Endometrial microvascular endothelial cells (primary cell): ENCODE measurements around the gene ARHGAP26. TPM values are rescaled to one million over a fixed set of nuclear protein-coding genes. Genes with fewer than 3 reads are reported as not detected.

Source experiments
- in situ Hi-C: cut with HindIII; loops from 2 replicates; pipeline ENCODE4 v1.10.0; 2017; ENCODE audit warnings: low sequenced_read_pairs, low pct_unique_long_range_greater_than_20kb; ENCODE audit errors: inconsistent ontology term
- total RNA-seq: library from RNA; depleted of rRNA; stranded (reverse); fragments of >200 nt; gene quantifications from one replicate; pipeline ENCODE4 v1.2.3, GENCODE V29; 2015; ENCODE audit errors: inconsistent ontology term

ARHGAP26 gene
- total RNA-seq, 1 donor from 2014 or later = 20.4 TPM

DNA sequence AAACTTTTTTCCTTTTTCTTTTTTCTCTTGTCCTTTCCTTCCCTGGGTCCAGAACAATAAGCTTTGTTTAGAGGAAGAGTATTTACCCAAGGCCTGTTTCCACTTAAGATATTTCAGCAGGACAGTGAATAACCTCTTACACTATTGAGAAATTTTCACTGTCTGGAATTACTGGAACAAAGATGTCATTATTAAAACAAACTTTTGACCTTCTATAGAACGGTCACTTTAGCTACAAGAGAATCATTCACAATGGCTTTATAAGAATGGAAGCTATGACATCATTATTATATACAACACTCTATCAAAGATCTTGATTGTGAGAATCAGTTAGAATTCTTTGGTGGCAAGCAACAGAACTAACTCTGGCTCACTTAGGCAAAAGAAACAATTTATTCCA is 22.0 kb upstream of the ARHGAP26 start:
- in situ Hi-C loops = no loop called here

DNA sequence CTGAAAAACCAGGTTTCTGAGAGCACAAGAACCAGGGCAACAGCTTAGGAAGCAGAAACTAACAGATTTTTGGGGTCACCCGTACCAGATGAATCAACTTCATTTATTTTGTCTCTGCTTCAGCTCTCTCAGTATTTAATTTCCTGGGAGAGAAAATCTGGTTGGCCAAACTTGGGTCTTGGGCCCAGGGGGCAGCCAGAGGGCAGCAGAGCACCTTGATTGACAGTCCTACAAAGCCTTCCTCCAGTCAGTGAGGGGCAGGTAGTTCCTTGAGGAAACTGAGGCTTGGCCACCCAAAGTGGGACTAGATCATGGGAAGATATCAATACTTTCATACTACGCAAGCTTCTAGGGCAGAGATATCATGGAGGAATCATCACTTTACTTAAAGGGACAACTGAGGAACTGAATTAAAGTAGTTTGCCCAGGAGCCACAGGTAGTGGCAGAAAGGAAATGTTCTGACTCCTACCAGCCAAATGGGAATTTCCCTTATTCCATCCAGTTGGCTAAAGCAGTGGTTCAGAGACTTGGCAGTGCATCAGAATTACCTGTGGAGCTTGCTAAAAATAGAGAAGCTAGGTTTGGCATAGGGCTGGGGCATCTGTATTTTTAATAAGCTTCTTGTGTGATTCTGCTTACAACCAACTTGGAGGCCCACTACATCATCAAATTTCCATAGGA is 21.5 kb upstream of the ARHGAP26 start:
- in situ Hi-C loops = no loop called here

DNA sequence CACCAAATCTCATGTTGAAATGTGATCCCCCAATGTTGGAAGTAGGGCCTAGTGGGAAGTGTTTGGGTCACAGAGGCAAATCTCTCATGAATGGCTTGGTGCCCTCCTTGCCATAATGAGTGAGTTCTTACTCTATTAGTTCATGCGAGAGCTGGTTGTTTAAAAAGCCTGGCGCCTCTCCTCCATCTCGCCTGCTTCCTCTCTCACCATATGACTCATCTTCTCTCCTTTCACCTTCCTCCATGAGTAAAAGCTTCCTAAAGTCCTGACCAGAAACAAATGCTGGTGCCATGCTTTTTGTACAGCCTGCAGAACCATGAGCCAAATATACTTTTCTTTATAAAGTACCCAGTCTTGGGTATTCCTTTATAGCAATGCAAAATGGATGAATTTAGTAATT is 20.9 kb upstream of the ARHGAP26 start:
- in situ Hi-C loops = no loop called here

DNA sequence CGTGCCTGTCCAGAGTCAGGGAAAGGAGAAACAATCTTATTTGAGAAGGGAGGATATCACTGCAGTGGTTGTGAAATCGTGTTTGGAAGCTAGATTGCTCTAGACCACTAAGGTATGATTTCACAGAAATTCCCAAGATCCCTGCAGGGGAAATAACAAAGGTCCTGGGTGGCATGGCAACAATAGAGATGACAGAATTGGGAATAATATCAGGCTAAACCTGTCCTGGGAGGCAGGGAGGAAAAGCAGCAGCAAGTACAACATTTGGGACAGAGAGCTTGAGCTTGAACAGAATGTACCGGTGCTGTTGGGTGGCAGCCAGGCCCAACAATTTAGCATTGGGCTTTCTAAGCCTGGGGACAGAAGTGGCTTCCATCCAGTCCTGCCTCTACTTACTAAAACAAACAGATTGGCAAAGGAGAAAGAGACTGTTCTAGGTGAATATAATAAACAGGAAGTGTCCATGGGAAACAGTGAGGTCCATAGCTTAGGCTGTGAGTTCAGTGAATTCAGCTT is 17.0 kb upstream of the ARHGAP26 start:
- in situ Hi-C loops = no loop called here

DNA sequence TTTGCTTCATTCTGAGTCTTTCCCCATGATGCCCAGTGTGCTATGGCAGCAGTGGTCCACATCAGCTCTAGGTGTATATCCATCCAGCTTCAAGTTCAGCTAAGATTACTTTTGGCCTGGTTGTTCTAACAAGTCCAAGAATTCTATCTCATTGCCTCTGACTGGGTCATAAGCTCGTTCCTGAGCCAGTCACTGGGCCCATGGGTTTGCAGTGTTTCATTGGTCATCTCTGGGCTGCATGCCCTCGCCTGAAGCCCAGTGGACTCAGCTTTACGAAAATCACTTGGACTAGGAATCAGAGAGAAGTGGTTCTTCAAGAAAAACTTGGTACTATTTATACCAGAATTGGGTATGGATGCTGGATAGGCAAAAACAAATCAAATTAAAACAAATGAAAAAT is 16.1 kb upstream of the ARHGAP26 start:
- in situ Hi-C loops = no loop called here

DNA sequence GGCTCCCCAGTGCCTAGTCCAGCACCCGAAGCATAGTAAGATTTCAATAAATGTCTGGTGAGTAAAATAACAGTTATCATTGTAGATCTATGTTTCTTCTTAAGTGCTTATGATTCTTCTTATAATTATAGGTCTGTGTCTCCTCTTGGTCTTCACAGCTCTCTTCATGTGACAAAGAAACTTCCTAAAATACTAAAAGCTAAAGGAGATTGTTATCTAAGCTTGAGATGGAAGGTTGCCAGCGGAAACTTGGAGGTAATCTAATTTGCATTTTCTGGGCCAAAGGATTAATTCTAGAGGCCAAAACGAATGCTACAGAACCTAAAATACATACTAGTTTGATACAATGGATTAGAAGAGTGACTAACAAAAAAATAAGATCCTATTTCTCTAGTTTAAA is 13.6 kb upstream of the ARHGAP26 start:
- in situ Hi-C loops = no loop called here

DNA sequence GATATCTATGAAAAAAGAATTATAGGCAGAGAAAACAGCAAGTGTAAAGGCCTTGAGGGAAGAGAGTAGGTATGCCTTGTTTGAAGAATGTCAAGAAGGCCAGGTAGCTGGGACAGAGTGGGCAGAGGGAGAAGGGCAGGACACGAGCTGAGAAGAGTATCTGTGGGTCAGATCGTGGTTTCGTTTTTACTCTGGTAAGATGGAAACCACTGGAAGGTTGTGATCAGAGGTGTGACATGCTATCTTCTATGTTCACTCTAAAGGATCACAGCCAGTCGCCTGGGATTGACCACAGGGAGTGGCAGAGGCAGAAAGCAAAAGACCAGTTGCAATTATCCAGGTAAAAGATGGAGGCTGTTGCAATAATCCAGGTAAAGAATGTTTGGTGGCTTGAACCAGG is 12.6 kb upstream of the ARHGAP26 start:
- in situ Hi-C loops = no loop called here

DNA sequence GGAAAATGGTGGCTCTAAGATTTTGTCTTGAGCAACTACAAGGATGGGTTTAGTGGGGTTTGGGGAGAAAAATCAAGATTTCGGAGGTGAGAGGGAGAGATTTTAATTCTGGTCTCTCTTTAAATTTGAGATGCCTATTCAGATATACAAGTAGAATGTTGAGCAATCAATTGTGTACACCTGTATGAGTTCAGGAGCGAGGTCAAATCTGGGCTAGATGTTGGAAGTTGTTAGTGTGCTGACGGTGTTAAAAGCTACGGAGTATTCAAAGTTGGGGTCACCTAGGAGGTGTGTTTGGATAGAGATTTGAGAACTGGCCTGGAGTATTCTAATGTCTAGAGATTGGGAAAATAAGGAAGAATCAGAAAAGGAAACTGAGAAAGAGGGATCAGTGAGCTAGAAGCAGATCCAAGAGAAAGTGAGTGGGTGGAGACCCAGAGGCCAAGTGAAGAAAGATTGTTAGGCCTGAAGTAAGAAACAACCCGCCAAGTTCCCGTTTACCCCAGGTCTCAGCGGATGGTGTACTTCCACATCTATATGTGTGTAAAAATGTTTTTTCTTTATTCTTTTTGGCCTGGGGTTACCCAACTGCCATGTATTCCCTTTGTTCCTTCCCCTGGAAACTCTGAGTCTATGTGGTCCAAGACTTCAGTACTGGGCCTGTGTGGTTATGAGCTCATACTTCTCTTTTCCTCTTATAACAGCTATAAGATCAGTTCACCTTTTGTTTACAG is 11.9 kb upstream of the ARHGAP26 start:
- in situ Hi-C loops = no loop called here

DNA sequence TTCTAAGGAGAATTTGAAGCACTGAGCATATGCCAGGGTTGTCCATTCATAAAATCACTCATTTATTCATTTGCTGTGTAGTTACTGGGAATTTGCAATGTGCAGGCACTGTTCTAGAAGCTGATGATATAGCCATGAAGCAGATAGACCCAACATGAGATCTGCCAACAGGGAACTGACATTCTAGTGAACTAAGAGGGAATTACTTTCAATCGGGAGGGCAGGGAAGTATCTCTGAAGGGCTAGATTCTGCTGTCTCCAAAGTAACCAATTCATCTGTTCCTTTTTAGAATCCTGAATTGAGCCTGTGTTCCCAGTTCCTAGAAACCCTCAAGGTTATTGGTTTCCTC is 11.4 kb upstream of the ARHGAP26 start:
- in situ Hi-C loops = no loop called here

DNA sequence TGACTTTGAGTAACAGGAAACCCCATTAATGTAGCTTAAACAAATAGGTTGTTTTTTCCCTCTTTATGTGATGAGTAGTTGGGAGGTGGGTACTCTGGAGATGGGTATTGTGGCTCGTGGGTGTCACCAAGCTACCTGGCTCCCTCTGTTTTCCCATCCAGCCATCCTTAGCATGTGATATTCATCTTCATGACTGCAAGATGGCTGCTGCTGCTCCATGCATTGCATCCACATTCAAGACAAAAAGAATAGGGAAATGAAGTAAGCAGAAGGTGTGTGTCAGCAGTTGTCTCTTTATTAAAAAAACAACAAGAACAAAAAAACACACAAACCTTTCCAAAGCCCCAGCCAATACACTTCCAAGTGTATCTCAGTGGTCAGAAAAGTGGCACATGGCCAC is 6.5 kb upstream of the ARHGAP26 start:
- in situ Hi-C loops = no loop called here

DNA sequence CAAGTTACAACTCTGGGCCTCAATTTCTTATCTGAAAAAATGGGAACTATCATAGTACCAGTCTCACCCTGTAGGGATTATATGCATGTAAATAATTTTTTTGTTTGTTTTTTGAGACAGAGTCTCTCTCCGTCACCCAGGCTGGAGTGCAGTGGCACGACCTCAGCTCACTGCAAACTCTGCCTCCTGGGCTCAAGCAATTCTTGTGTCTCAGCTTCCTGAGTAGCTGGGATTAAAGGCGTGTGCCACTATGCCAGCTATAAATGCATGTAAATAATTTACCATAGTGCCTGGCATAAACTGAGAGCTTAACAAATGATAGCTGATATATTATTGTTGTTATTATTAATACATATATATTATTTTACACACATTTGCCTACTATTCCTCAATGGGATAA is 3.0 kb upstream of the ARHGAP26 start:
- in situ Hi-C loops = no loop called here

DNA sequence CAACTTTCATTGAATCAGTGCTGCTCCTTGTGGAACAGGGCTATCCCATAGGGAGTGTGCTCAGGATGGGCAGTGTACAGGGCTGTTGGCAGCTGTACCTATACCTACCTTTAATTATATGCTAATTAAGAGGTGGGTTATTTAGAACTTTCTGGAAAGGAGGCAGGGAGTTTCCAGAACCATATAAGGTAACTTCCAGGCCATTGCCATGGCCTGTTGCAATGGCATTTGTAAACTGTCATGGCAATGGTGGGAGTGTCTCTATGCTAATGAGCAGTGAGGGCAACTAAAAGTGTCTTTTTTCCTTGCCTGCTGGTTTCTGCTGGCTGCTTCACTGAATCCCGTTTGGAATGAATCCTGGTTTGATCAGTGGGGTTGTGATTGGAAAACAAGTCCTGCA is 2.3 kb upstream of the ARHGAP26 start:
- in situ Hi-C loops = no loop called here

DNA sequence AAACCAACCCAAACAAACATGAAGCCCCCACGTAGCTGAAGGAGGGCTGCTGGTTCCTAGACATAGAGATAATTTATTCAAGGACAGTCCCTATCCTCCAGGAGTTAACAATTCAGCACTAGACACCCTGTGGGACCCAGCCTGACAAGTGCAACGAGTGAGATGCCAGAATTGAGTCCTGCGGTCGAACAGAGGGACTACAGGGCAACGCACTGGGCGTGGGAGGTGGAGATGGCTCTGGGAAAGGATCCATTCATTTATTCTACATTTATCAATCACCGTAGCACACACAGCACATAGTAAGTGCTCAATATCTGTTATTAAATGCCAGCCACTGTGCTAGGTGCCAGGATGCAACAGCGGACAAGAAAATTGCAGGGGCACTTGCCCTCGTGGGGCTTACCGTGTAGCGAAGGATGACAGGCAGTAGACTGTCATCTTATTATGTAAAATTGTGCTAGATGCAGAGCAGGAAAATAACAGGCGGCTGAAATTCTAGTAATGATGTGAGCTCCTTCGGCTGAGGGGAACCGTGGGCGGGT is 855 bp upstream of the ARHGAP26 start:
- in situ Hi-C loops = no loop called here

DNA sequence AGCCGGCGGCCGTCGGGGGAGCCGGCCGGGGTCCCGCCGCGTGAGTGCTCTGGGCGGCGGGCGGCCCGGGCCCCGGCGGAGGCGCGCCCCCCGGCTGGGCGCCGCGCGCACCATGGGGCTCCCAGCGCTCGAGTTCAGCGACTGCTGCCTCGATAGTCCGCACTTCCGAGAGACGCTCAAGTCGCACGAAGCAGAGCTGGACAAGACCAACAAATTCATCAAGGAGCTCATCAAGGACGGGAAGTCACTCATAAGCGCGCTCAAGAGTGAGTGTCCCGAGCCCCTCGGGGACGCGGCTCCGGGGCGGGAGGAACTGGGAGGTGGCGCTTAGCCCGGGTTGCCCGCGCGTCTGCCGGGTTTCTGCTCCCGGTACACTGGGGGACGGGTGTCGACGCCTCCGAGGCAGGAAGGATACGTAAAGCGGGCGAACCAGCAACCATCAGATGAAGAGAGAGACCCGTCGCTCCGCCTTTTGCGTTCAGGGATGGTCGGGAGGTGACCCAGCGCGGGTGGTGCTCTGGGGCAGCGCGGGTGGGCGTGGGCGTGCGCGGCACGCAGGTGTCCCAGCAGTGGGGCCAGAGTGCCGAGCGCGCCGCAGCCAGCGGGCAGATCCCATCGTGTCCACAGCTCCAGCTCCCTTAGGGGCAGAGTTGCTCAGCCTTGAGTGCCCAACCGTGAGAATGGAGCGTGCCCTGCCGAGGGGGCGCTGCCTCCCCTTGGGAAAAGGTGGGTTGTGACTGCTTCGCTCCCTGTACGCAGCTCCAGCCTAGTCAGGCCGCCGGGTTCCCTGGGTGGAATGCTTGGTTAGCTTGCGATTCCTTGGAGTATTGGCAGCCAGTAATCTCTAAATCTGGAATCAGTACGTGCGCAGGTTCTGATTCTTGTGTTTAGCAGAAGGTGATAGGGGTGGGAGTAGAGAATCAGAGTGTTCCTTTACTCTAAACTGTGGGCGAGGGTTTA is 753 bp downstream of the ARHGAP26 start:
- in situ Hi-C loops = no loop called here

DNA sequence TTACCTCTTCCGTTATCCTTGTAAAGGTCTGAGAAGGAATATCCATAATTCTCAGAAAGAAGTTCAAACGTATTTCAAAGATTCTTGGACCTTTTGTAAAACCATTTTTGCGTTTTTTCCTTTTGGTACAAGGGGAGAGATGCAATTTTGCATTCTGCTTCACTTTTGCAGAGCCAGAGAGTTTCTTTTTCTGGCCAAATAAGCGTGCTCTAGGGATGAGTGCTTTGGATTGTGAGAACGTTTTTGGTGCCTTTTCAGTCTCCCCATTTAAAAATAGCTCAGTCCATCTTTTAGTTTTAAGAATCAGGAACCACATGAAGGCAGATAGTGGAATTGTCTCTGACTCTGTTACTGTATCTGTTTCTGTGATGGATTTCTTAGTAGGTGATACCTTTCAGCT is 1.5 kb downstream of the ARHGAP26 start:
- in situ Hi-C loops = no loop called here

DNA sequence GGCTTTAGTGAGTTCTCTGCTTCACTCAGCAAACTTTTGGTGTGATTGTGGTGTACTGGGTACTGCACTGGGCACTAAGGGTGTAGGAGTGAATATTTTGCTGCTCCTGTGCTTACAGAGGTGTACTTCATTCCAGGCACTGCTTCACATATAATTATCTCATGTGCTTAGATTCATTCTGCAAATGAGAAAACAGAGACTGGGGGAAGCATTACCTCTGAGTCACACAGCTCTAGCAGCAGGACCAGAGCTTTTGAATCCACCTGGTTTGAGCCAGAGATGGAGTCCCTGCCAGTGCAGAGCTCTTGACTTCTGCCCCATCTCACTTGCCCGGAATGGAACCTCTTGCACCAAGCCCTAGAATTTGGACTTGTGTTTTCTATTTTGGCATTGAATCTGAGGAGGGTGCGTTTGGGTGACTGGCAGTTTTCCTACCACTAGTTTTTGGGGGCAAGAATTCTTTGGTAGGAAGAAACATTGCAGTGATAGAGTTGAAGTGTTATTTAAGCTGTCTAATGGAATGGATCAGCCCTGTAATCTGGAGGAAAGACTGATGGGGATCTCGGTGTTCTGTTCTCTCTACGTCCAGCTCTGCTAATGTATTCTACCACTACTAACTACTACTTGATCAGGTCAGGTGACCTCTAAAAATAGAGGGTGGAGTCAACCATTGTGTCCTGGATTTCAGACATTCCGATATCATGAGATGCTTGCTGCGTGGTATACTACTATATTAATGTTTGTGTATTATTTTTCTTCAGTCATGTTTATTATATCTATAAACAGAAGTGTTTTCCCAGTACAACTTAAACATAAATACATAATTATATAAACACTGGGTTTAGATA is 2.5 kb downstream of the ARHGAP26 start:
- in situ Hi-C loops = no loop called here

DNA sequence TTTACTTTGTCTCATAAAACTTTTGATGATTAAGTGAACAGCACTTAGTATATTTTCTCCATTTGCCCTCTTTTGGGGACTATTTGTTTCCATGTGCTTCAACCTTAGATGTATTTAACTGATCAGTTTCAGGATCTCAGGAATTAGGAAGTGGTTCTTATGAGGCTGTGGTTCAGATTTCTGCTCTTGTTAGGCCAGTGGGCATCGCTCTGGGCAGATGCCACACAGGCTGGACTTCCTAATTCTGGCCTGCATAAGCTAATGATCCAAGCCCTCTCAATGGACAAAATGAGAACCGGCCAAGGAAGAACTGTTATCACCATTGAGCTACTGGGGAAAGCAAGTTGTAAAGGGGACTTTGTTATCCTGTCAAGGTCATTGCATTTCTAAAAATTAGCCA is 6.9 kb downstream of the ARHGAP26 start:
- in situ Hi-C loops = no loop called here

DNA sequence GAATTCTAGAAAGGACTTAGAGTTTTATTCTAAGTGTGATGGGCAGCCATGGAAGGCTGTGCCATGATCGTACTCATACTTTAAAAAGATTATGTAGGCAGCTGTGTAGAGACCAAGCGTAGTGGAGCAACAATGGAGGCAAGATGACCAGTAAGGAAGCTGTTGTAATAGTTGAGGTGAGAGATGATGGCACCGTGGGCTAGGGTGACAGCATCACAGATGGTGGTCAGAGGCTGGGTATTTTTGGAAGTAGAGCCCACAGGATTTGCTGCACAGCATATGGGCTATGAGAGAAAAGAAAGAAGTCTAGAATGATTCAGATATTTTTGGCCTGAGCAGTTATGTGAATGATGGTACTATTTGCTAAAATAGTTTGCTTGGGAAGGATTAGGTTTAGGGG is 7.7 kb downstream of the ARHGAP26 start:
- in situ Hi-C loops = no loop called here
